ENCODE data around the gene PTN. TPM values are rescaled to one million over a fixed set of nuclear protein-coding genes. Genes with fewer than 3 reads are reported as not detected.

PTN gene
- total and polyA plus RNA-seq, 2 experiments from 2014 or later: 8.3 to 8.5 TPM

- H2AFZ ChIP-seq: no peak overlapping the region
- 87 to 93% methylated on average over 2 of the region's 2 CpGs for WGBS, 2 experiments (ENCODE audit: low coverage in 1 of 2, low lambda C conversion rate in 2 of 2, missing lambda C conversion rate in 2 of 2)
- TF ChIP-seq EZH2phosphoT487 (IDR thresholded peaks at IDR 0.05; ENCODE audit: insufficient read depth, low read depth) (no peak), EZH2 (IDR thresholded peaks at IDR 0.05; ENCODE audit: insufficient read depth, poor library complexity, severe bottlenecking) (no peak)
- in situ Hi-C loops (cut with MboI): no loop called here
- no peak overlapping the region for H3K9ac ChIP-seq
- no peak overlapping the region for H3K4me3 ChIP-seq
- no peaks in the 10 kb centered on the region for H3K79me2 ChIP-seq (ENCODE audit: insufficient read depth)
- H3K9me2 ChIP-seq (ENCODE audit: insufficient read depth): no peaks in the 10 kb centered on the region
- no peaks in the 10 kb centered on the region for H4K20me1 ChIP-seq (ENCODE audit: insufficient read depth)
- no peaks in the 10 kb centered on the region for H3K27me3 ChIP-seq (replicated peaks; ENCODE audit: insufficient read depth)
- no peak overlapping the region for H3K27ac ChIP-seq
- no peaks in the 10 kb centered on the region for H3F3A ChIP-seq (ENCODE audit: insufficient read depth)
- no peak overlapping the region for H3K4me2 ChIP-seq (ENCODE audit: unreplicated experiment)
- no peaks in the 10 kb centered on the region for H3K36me3 ChIP-seq (ENCODE audit: low read depth)
- no peak for DNase-seq
- no peaks in the 10 kb centered on the region for H3K9me3 ChIP-seq (ENCODE audit: low read depth)
- no peaks in the 10 kb centered on the region for H3K4me1 ChIP-seq (ENCODE audit: insufficient read depth)
Observed at GRCh38 chr7:137245890-137246289, 97.6 kb downstream of the PTN start.

- WGBS, 2 experiments (ENCODE audit: low coverage in 1 of 2, low lambda C conversion rate in 2 of 2, missing lambda C conversion rate in 2 of 2): 87 to 89% methylated on average over 4 of the region's 4 CpGs
Observed at GRCh38 chr7:137245186-137245585, 98.3 kb downstream of the PTN start.

DNA sequence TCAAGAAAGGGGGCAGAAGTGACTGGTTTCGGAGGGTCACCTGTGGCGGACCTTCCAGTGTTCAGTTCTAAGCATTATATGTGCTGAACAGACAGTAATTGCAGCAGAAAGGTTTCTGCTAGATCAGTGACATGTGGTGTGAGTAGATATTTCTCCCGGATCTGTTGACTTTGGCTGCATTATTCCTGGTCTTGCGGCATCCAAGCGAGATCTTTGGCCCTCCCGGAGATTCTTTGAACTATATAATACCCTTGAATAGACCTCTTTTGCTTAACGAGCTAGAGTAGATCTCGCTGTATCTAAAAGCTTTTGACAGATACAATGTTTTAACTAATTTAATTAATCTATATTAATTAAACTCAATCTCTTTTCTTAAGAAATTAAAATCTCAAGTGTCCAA, 99.8 kb downstream of the PTN start:
- in situ Hi-C loops (cut with MboI): no loop called here
- Histone ChIP-seq H3K27ac (no peak overlapping the region), H3K4me1 (ENCODE audit: insufficient read depth) (no peaks in the 10 kb centered on the region), H3K4me3 (no peak overlapping the region), H3K79me2 (ENCODE audit: insufficient read depth) (no peaks in the 10 kb centered on the region), H3K9me3 (ENCODE audit: low read depth) (no peaks in the 10 kb centered on the region), H3K9me2 (ENCODE audit: insufficient read depth) (no peaks in the 10 kb centered on the region), H3K9ac (no peak overlapping the region), H3K27me3 (replicated peaks; ENCODE audit: insufficient read depth) (no peaks in the 10 kb centered on the region), H3K4me2 (ENCODE audit: unreplicated experiment) (no peak overlapping the region), H4K20me1 (ENCODE audit: insufficient read depth) (no peaks in the 10 kb centered on the region), H3F3A (ENCODE audit: insufficient read depth) (no peaks in the 10 kb centered on the region), H3K36me3 (ENCODE audit: low read depth) (no peaks in the 10 kb centered on the region), H2AFZ (no peak overlapping the region)
- TF ChIP-seq EZH2 (IDR thresholded peaks at IDR 0.05; ENCODE audit: insufficient read depth, poor library complexity, severe bottlenecking) (no peak), EZH2phosphoT487 (IDR thresholded peaks at IDR 0.05; ENCODE audit: insufficient read depth, low read depth) (no peak)
- WGBS, 2 experiments (ENCODE audit: low coverage in 1 of 2, low lambda C conversion rate in 2 of 2, missing lambda C conversion rate in 2 of 2): 65 to 70% methylated on average over 8 of the region's 8 CpGs
- no peak for DNase-seq

More at GRCh38 chr7:137245186-137245585, 98.3 kb downstream of the PTN start:
- H3K27me3 ChIP-seq (replicated peaks; ENCODE audit: insufficient read depth): no peaks in the 10 kb centered on the region
- H3K4me3 ChIP-seq: no peak overlapping the region
- no peak overlapping the region for H3K9ac ChIP-seq
- no peaks in the 10 kb centered on the region for H3K9me2 ChIP-seq (ENCODE audit: insufficient read depth)
- H3K4me1 ChIP-seq (ENCODE audit: insufficient read depth): no peaks in the 10 kb centered on the region
- no peaks in the 10 kb centered on the region for H3K79me2 ChIP-seq (ENCODE audit: insufficient read depth)
- in situ Hi-C loops (cut with MboI): no loop called here
- no peak overlapping the region for H3K27ac ChIP-seq
- H3F3A ChIP-seq (ENCODE audit: insufficient read depth): no peaks in the 10 kb centered on the region
- DNase-seq: no peak
- TF ChIP-seq EZH2 (IDR thresholded peaks at IDR 0.05; ENCODE audit: insufficient read depth, poor library complexity, severe bottlenecking): no peak
- TF ChIP-seq EZH2phosphoT487 (IDR thresholded peaks at IDR 0.05; ENCODE audit: insufficient read depth, low read depth): no peak
- no peaks in the 10 kb centered on the region for H4K20me1 ChIP-seq (ENCODE audit: insufficient read depth)
- H3K36me3 ChIP-seq (ENCODE audit: low read depth): no peaks in the 10 kb centered on the region
- H2AFZ ChIP-seq: no peak overlapping the region
- H3K9me3 ChIP-seq (ENCODE audit: low read depth): no peaks in the 10 kb centered on the region
- H3K4me2 ChIP-seq (ENCODE audit: unreplicated experiment): no peak overlapping the region

GRCh38 chr7:137242616-137243015, 100.9 kb downstream of the PTN start:
- Histone ChIP-seq H3K4me3 (no peak overlapping the region), H3K27ac (no peak overlapping the region), H3K4me1 (ENCODE audit: insufficient read depth) (no peaks in the 10 kb centered on the region), H3K4me2 (ENCODE audit: unreplicated experiment) (no peak overlapping the region), H3K27me3 (replicated peaks; ENCODE audit: insufficient read depth) (no peaks in the 10 kb centered on the region), H4K20me1 (ENCODE audit: insufficient read depth) (no peaks in the 10 kb centered on the region), H3K36me3 (ENCODE audit: low read depth) (no peaks in the 10 kb centered on the region), H2AFZ (no peak overlapping the region), H3K9me2 (ENCODE audit: insufficient read depth) (no peaks in the 10 kb centered on the region), H3F3A (ENCODE audit: insufficient read depth) (no peaks in the 10 kb centered on the region), H3K79me2 (ENCODE audit: insufficient read depth) (no peaks in the 10 kb centered on the region), H3K9ac (no peak overlapping the region), H3K9me3 (ENCODE audit: low read depth) (no peaks in the 10 kb centered on the region)
- DNase-seq: no peak
- no peak for TF ChIP-seq EZH2 (IDR thresholded peaks at IDR 0.05; ENCODE audit: insufficient read depth, poor library complexity, severe bottlenecking)
- TF ChIP-seq EZH2phosphoT487 (IDR thresholded peaks at IDR 0.05; ENCODE audit: insufficient read depth, low read depth): no peak
- in situ Hi-C loops (cut with MboI): no loop called here
- 69 to 72% methylated on average over 7 of the region's 7 CpGs for WGBS, 2 experiments (ENCODE audit: low coverage in 1 of 2, low lambda C conversion rate in 2 of 2, missing lambda C conversion rate in 2 of 2)
